Activated naive CD4-positive, alpha-beta T cell (primary cell): ENCODE data around the gene EPS8L1.
"Not testable (repeated sequence)": the region's sequence is repeated elsewhere in the genome, so short reads cannot be mapped to it uniquely, and the experiment has no call there.

ENCODE experiments used
- DNase-seq, 4 experiments: peaks; one replicate each; lab custom pipeline; 2025; lab: John Stamatoyannopoulos, UW

The EPS8L1 gene

GRCh38 chr19:55094456-55095259 lies 19.0 kb downstream of the EPS8L1 start:
- DNase-seq, result no peak

GRCh38 chr19:55095260-55096060 lies 19.8 kb downstream of the EPS8L1 start:
- DNase-seq, result no peak

GRCh38 chr19:55096061-55096701 lies 20.5 kb downstream of the EPS8L1 start:
- no peak for DNase-seq

DNA sequence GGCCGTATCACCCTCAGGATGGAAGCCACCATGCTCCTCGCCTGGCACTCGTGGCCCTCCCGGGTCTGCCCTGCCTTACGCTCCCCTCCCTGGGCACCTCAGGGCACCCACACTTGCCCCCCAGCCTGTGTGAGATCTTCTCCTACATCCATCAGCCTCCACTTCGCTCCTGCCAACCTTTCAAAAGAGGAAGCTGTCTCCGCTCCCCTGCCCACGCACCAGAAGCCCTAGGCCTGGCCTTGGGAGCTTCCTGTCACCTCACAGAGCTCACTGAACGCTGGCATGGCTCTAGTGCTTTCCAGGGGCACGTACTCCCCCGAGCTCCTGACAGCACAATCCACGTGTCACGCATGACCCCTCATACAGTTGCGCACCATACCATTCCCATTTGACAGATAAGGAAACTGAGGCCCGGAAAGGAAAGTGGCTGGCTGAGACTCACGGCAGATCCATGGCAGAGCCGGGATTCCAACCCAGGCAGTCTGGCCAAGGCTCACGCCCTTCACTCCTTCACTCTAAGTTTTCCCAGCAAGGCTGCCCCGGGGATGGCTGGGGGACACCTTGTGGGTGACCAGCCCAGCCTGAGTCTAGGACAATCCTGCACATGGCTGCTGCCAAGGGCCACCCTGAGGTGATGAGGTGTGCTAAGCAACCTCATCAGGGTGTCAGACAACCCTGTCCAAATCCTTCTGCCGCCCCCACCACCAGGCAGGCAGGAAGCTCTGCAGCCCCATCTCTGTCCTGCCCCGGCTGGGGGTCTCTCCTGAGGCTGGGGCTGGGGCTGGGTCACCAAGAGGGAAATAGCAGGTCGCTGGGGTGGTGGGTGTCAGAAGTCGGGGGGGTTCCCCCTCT lies 22.4 kb downstream of the EPS8L1 start:
- DNase-seq, result no peak

DNA sequence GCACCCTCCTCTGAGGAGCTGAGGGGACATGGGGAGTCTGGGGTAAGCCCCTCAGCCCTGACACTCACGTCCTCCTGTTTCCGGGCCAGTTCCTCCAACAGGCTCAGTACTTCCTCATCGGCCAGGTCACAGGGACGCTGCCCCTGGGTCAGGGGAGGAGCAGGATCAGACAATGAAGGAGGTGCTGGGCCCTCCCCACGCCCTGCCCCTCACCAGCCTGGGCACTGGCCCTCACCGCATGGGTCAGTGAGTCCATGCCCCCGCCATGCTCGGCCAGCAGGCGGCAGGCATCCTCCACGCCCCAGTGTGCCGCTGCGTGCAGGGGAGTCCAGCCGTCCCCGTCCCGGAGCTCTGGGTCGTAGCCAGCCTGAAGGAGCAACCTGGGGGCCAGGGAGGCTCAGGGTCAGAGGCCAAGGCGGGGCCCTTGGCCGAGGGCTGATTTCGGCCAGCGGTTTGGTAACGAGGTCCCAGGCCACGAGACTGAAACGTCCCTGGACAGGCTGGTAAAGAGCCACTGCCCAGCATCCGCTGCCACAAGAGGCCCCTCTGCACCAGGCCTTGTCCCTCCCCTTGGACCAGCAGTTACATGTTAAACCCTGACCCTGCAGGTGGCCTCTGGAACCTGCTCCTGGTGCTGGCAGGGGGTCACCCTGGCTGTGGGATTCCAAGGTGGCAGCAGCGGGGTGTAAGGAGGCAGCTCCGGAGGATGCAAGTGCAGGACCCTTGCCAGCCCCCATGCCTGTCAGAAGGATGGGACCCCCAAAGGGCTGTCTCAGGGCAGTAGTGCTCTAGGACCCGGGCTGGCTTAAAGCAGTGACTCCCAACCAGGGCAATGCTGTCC lies 23.3 kb downstream of the EPS8L1 start:
- no peak for DNase-seq

- DNase-seq, result no peak
Measured at GRCh38 chr19:55099557-55100506, 24.2 kb downstream of the EPS8L1 start.

- DNase-seq, result no peak
Measured at GRCh38 chr19:55101261-55101660, 25.6 kb downstream of the EPS8L1 start.

DNA sequence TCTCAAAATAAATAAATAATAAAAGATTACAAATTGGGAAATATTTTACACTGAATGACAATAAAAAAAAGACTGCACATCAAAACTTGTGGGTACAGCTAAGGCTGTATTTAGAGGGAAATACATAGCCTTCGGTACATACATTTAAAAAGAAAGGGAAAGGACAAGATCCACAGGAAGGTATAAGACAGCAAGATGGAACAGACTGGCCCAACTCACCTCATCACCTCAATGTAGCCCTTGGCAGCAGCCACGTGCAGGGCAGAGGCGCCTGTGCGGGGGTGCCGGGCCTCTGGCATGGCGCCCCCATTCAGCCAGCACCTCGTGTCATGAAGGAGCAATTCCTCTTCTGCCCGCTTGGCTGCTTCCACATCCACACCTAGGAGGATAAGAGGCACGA lies 27.5 kb downstream of the EPS8L1 start:
- no peak for DNase-seq

- no peak for DNase-seq
Measured at GRCh38 chr19:55105237-55105636, 29.6 kb downstream of the EPS8L1 start.

DNA sequence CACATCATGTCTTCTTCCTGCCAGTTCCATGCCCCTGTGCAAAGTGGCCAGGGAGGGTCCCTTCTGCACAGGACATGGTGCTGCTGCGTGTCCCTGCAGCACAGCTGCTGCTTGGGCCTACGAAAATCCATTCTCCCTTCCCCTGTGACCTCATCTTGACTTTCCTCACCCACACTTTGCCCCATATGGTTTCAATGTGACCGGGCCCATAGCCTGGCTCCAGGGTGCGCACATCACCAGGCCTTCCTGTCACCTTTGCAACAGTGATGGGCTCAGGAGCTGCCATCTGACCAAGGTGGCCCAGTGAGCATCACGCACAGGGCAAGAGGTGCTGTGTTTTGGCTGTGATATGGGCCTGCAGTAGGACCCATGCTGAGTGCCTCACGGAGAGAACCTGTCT lies 30.9 kb downstream of the EPS8L1 start:
- DNase-seq, result no peak

GRCh38 chr19:55107252-55107651 lies 31.6 kb downstream of the EPS8L1 start:
- DNase-seq, result not testable (repeated sequence)

DNA sequence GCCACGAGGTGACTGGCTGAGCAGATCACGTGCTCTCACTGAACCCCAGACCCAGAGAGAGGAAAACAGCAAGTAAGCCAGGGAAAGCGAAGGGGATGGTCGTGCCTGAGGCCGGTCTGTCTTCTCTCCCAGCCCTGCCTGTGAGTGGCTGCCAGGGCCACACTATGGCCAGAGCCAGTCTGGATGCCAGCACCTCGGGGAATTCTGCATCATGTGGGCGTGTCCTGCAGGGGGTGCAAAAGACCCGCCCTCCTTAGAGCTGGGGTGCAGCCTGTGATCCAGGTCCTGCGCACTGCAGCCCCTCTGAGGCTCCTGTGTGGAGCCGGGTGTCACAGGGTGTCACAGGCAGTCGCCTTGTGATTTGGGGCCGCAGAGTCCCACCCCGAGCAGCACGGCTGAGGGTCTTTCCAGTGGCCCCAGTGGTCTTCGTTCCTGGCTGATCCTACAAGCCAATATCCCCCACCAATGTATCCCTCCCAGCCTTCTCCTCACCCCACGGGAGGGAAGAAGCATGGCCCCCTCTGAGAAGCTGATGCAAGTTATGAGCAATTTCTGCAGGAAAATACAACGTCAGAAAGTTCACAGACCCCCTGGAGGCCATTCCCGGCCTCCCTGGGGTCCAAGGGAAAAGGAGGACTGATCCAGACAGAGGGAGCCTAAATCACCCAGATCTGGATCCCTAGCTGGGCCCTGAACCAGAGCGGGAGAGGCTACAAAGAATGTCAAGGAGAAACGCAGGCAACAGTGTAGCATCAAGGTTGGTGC lies 34.0 kb downstream of the EPS8L1 start:
- DNase-seq, result no peak

DNA sequence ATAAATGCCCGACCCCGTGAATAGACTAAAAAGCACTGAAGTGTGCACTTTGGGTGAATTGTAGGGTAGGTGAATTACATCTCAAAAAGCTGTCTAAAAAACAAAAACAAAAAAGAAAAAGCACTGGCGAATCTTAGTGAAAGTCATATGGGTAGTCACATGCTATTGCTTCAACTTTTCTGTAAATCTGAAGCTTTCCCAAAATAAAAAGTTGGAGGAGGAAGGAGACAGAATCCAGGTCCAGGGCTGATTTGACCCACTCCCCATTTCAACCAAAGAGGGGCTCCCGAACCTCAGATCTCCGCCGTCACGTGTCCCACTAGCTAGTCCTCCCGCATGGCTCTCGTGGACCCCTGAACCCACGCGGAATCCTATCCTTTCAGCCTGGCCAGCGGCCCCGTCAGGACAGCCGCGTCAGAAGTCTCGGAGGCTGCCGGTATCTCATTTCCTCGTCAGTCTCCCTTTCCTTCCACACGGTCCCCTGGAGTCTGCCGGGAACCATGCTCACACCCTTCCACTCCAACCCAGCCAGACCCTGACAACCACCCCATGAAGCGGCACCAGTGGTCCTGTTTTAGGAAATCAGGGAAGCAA lies 35.7 kb downstream of the EPS8L1 start:
- DNase-seq, result no peak

DNA sequence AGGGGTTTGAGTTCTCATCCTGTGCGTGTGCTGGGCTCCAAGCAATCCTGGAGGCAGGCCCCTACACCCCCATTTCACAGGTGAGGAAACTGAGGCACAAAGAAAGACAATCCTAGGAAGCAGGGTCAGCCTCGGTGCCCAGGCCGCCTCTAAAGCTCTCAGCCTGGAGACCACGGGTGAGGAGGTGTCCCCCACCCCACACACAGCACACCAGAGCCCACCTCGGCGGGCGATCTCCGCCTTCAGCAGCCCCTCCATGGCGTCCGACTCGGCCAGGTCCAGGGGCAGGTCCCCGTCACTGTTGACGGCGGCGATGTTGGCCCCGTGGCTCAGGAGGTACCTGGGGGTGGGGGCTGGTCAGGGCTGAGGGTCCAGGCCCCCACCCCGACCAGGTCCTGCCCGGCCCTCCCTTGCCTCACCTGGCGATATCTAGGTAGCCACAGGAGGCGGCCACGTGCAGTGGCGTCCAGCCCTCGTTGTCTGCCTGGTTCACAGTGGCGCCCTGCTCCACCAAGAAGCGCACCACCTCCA lies 36.6 kb downstream of the EPS8L1 start:
- no peak for DNase-seq

DNA sequence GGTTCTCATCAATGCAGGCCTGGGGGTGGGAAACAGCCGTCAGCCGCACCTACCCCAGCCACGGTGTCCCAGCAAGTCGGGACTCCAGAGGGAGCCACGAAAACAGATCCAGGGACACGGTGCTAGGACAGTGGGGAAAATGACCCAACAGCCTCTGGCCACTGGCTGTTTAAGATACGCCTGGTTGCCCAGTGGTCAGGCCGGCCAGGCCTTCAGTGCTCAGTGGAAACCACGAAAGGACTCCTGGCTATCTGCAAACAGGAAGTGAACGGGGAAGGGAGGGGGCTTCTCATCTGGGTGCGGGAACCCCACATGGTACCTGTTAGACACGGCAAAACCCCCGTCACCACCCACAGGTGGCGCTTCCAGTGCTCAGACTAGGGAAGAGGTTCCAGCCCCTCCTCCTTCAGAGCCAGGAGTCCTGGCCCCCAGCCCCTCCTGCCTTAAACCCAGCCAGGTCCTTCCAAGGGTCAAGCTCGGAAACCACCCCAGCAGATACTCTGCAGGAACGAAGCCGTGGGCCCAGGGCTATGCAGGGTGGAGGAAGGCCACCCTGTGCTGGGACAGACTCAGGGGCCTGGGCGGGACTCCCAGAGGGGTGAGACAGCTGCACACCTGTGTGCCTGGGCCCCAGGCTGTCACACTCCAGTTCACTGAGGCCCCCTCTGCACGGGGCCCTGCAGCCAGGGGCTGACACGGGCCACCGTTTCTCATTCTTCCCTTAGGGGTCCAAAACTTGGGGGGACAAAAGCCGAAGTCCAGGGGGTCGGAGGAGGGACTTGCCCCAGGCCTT lies 37.3 kb downstream of the EPS8L1 start:
- DNase-seq, result no peak

DNA sequence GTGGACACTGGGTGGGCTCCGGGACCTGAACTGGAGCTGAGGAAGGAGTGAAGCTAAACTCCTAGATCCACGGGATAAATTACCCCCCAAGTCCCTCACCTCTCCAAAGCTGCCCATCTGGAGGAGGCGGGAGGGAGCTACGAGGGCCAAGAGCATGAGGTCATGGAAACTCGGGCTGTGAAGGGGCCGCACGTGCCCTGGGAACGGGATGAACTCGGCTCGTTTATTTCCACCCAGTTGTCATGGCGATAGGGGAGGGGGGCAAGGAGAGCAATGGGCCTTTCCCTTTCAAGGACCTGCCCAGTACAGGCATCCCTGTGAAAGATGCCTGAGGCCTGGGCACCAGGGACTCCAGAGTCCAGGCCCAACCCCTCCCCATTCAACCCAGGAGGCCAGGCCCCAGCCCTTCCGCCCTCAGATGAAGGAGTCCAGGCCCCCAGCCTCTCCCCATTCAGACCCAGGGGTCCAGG lies 37.9 kb downstream of the EPS8L1 start:
- DNase-seq, result no peak

GRCh38 chr19:55114566-55115145 lies 39.0 kb downstream of the EPS8L1 start:
- no peak for DNase-seq
